Upper lobe of right lung (tissue), 1 donor: ENCODE data around the gene AMZ1. TPM values are rescaled to one million over a fixed set of nuclear protein-coding genes. Genes with fewer than 3 reads are reported as not detected.

Experiments used
- ATAC-seq: fragments of 200-7000 bp; cut with Tn5 transposase; one replicate; pipeline ENCODE4 v1.9.1; 2020; ENCODE audit warnings: mild to moderate bottlenecking, moderate library complexity
- DNase-seq: peaks from one replicate; pipeline ENCODE4 v3.0.0-alpha.2; 2020
- H3K27ac ChIP-seq: fragments of 200-600 bp; one replicate; pipeline ENCODE4 v1.8.0; 2022
- H3K27me3 ChIP-seq: fragments of 200-600 bp; one replicate; pipeline ENCODE4 v1.8.0; 2022; ENCODE audit warnings: mild to moderate bottlenecking
- H3K36me3 ChIP-seq: fragments of 200-600 bp; one replicate; pipeline ENCODE4 v1.8.0; 2022
- H3K4me1 ChIP-seq: fragments of 200-600 bp; one replicate; pipeline ENCODE4 v1.8.0; 2022
- H3K4me3 ChIP-seq: fragments of 200-600 bp; one replicate; pipeline ENCODE4 v1.8.0; 2022; ENCODE audit warnings: mild to moderate bottlenecking
- H3K9me3 ChIP-seq: fragments of 200-600 bp; one replicate; pipeline ENCODE4 v1.8.0; 2022
- intact Hi-C: fragments of 100-400 bp; cut with DNase I; formaldehyde crosslinking; loops from one replicate; pipeline ENCODE4 v1.11.0; 2022
- total RNA-seq: library from RNA; stranded (reverse); fragmentation: NEBNext Ultra II Directional; extraction: Animal tissue kit (Norgen Biotek cat#: 25700); gene quantifications from one replicate; pipeline ENCODE4 v1.2.1, GENCODE V29; 2021
- TF ChIP-seq, protein P1 (sequence below): fragments of 200-600 bp; IDR thresholded peaks from one replicate; pipeline ENCODE4 v1.8.0; 2022; ENCODE audit warnings: antibody characterized with exemption
- donor health status: DM: no; HTN: yes; CAD: no; lungs with severe emphysema.

Gene AMZ1
- total RNA-seq, 1 donor from 2014 or later: 0.29 TPM

DNA sequence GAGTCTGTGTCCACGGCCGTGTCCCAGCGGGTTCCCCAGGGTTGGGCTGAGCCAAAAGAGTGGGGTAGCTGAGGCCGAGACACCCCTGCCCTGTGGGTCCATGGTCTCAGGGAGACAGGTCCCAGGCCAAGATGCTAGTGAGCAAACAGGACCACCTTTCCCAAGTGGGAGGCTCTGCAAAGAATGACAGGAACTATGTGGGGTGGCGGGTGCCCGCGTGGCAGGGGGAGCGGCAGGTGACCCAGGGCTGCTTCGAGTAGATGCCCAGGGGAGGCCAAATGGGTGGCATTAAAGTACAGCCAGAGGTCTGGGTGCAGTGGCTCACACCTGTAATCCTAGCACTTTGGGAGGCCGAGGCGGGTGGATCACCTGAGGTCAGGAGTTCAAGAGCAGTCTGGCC, 38.0 kb upstream of the AMZ1 start:
- H3K36me3 ChIP-seq: peaks cover 25% of the 10 kb centered on the region
- H3K4me1 ChIP-seq: peaks cover 7% of the 10 kb centered on the region
- H3K4me3 ChIP-seq: no peak overlapping the region
- DNase-seq: no peak
- H3K9me3 ChIP-seq: no peaks in the 10 kb centered on the region
- no peak for ATAC-seq
- H3K27ac ChIP-seq: no peak overlapping the region
- intact Hi-C loops: no loop called here
- no peaks in the 10 kb centered on the region for H3K27me3 ChIP-seq
- TF ChIP-seq, protein P1, sequence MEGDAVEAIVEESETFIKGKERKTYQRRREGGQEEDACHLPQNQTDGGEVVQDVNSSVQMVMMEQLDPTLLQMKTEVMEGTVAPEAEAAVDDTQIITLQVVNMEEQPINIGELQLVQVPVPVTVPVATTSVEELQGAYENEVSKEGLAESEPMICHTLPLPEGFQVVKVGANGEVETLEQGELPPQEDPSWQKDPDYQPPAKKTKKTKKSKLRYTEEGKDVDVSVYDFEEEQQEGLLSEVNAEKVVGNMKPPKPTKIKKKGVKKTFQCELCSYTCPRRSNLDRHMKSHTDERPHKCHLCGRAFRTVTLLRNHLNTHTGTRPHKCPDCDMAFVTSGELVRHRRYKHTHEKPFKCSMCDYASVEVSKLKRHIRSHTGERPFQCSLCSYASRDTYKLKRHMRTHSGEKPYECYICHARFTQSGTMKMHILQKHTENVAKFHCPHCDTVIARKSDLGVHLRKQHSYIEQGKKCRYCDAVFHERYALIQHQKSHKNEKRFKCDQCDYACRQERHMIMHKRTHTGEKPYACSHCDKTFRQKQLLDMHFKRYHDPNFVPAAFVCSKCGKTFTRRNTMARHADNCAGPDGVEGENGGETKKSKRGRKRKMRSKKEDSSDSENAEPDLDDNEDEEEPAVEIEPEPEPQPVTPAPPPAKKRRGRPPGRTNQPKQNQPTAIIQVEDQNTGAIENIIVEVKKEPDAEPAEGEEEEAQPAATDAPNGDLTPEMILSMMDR: no peak

DNA sequence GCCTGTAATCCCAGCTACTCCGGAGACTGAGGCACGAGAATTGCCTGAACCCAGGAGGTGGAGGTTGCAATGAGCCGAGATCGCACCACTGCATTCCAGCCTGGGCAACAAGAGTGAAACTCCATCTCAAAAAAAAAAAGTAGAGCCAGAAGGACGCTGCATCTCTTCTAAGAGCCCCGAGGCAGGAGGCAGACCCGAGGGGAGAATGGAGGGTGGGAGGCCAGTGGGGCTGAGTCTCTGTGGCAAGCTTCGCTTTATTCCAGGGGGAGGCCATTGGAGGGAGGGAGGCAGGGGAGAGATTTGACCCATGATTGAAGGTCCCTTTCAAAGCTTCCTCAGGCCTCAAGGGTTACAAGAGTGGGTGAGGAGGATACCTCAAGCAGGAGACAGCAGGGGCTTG, 37.6 kb upstream of the AMZ1 start:
- intact Hi-C loops: no loop called here
- H3K4me3 ChIP-seq: no peak overlapping the region
- DNase-seq (no peak), ATAC-seq (no peak)
- H3K36me3 ChIP-seq: peaks cover 25% of the 10 kb centered on the region
- H3K27ac ChIP-seq: no peak overlapping the region
- TF ChIP-seq, protein P1: no peak
- H3K27me3 ChIP-seq: no peaks in the 10 kb centered on the region
- peaks cover 2% of the 10 kb centered on the region for H3K4me1 ChIP-seq
- H3K9me3 ChIP-seq: no peaks in the 10 kb centered on the region

DNA sequence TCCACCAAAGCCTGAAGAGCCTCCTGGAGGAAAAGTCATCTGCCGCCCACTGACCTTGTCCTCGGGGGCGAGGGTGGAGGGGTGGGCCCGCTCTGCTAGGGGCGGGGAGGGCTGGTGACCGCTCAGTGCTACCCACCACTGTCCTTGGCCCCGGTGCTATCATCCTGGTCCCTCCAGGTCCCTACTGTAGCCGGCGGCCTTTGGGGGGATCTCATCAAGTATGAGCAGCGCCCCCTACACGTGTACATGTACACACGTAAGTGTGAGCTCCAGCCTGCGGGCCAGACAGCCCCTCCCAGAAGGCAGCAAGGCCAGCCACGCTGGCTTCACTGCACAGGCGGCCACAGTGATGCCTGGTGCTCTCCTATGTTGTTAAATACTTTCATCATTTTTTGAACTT, 36.7 kb upstream of the AMZ1 start:
- ATAC-seq (no peak), DNase-seq (no peak)
- Histone ChIP-seq H3K9me3 (no peaks in the 10 kb centered on the region), H3K27ac (no peak overlapping the region), H3K36me3 (peaks cover 26% of the 10 kb centered on the region), H3K4me3 (no peak overlapping the region), H3K27me3 (no peaks in the 10 kb centered on the region), H3K4me1 (no peaks in the 10 kb centered on the region)
- intact Hi-C loops: no loop called here
- TF ChIP-seq, protein P1: no peak

DNA sequence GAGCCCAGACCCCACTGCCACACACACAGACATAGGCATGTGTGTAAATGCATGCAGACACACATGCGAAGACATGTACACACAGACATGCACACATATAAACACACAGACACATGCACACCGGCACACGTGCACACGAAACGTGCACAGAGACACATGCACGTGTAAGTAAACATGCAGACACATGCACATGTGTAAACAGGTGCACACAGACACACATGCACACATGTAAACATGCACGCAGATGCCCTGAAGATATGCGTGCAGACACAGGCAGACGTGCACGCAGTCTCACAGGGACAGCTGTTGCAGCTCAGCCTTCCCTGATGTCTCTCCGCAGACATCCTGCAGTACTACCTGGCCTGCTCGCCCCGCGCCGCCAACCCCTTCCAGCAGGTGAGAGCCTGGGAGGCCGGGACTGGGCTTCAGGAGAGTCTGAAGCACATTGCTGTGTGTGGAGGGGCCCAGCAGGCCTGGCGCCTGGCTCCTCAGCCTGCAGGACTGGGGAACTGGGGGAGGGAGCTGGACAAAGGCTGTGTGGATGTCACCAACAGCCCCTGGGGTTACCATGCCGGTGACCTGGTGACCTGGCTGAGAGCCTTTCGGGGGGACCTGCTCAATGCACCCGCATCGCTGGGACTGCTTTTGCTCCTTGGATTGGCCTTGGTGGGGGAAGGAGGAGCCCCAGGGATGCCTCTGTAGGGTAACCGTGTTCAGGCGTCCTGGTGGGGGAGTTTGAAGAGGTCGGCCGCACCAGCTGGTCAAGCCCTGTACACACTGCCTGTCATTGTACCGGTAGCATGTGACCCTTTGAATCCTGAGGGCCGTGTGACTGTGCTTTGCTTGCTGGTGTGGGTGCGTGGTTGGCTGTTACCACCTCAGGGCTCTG, 35.9 kb upstream of the AMZ1 start:
- TF ChIP-seq, protein P1: no peak
- intact Hi-C loops: no loop called here
- Histone ChIP-seq H3K9me3 (no peaks in the 10 kb centered on the region), H3K4me3 (no peak overlapping the region), H3K4me1 (no peaks in the 10 kb centered on the region), H3K27me3 (no peaks in the 10 kb centered on the region), H3K27ac (no peak overlapping the region), H3K36me3 (peaks cover 31% of the 10 kb centered on the region)
- DNase-seq (no peak), ATAC-seq (no peak)

DNA sequence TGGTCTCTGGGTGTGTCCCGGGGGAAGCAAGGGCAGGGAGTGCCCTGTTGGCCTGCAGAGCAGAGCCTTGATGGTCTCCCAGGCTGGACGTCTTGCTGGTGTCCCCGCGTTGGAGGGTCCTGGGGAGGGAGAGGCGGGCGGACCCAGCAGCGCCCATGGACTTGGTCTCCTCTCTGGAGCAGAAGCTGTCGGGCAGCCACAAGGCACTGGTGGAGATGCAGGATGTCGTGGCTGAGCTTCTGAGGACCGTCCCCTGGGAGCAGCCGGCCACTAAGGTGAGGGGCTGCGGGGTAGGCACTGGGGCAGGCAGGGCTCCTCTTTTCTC, 35.3 kb upstream of the AMZ1 start:
- TF ChIP-seq, protein P1: no peak
- no peak for ATAC-seq
- no peak for DNase-seq
- Histone ChIP-seq H3K4me3 (no peak overlapping the region), H3K27ac (no peak overlapping the region), H3K36me3 (peaks cover 25% of the 10 kb centered on the region), H3K27me3 (no peaks in the 10 kb centered on the region), H3K4me1 (no peaks in the 10 kb centered on the region), H3K9me3 (no peaks in the 10 kb centered on the region)
- intact Hi-C loops: no loop called here

DNA sequence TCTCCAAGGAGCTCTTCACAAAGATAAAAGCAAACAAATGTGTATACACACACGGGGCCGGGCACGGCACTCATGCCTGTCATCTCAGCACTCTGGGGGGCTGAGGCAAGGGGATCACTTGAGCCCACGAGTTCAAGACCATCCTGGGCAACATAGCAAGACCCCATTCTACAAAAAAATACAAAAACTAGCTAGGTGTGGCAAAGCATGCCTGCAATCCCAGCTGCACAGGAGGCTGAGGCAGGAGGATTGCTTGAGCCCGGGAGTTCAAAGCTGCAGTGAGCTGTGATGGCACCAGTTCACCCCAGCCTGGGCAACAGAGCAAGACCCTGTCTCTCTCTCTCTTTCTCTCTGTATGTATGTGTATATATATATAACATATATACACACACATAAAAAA, 33.9 kb upstream of the AMZ1 start:
- ATAC-seq: no peak
- intact Hi-C loops: no loop called here
- TF ChIP-seq, protein P1: no peak
- H3K4me1 ChIP-seq: no peaks in the 10 kb centered on the region
- no peaks in the 10 kb centered on the region for H3K9me3 ChIP-seq
- no peak overlapping the region for H3K4me3 ChIP-seq
- no peak overlapping the region for H3K27ac ChIP-seq
- no peaks in the 10 kb centered on the region for H3K27me3 ChIP-seq
- DNase-seq: no peak
- peaks cover 20% of the 10 kb centered on the region for H3K36me3 ChIP-seq
